IPS DF 6.9 (cell line): ENCODE measurements around the gene MARVELD1.

Experiments
- DNase-seq: peaks from one replicate; pipeline ENCODE4 v3.0.0-alpha.2; 2013; ENCODE audit warnings: low read depth, low spot score
- H3K27ac ChIP-seq: one replicate; pipeline ENCODE4 v1.5.1; 2013; ENCODE audit warnings: low read length, control low read depth
- H3K27me3 ChIP-seq: 2 replicates; pipeline ENCODE4 v1.6.1; 2013; ENCODE audit warnings: mild to moderate bottlenecking, low read length; ENCODE audit not compliant: control insufficient read depth, insufficient read depth
- H3K36me3 ChIP-seq: 2 replicates; pipeline ENCODE4 v1.6.1; 2013; ENCODE audit warnings: low read length; ENCODE audit not compliant: control insufficient read depth, insufficient read depth
- H3K4me1 ChIP-seq: 2 replicates; pipeline ENCODE4 v1.6.1; 2013; ENCODE audit warnings: low read length; ENCODE audit not compliant: control insufficient read depth, insufficient read depth
- H3K4me3 ChIP-seq: 2 replicates; pipeline ENCODE4 v1.5.1; 2013; ENCODE audit warnings: mild to moderate bottlenecking, low read length
- H3K9me3 ChIP-seq: 2 replicates; pipeline ENCODE4 v1.6.1; 2013; ENCODE audit warnings: low read length, inconsistent platforms; ENCODE audit not compliant: control insufficient read depth, insufficient read depth
- WGBS: extraction: QIAGEN DNeasy Blood & Tissue Kit; methylation state at CpG from one replicate; pipeline ENCODE4 v1.1.7; 2013; ENCODE audit warnings: mixed read lengths, missing lambda C conversion rate; ENCODE audit not compliant: insufficient read length, insufficient coverage; 5-methylcytosine and 5-hydroxymethylcytosine counted together

The MARVELD1 gene

DNA sequence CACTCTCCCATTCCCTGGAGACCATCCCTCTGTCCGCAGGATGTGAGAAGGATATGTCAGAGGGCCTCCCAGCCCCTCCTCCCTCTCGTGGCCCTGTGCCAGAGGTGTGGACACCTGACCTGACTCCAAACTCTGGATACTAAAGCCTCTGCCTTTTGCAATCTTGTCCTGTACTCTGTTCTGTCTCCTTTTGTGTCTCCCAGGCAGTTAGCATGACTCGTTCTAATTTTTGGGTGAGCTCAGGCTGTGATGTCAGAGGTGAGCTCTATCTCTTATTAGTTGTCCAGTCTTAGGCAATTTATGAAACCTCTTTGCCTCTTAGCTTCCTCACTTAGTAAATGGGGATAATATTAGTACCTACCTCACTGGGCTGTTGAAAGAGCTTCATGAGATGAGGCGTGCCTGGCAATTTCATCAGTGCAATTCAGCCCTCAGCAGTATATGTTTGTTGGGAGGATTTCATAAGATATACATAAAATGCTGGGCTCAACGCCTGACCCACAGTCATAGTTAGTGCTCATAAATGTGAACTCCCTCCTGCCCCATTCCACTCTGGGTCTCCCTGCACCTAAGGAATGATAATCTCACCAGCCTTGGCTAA, 10.9 kb downstream of the MARVELD1 start:
- Histone ChIP-seq H3K36me3 (no peaks in the 10 kb centered on the region), H3K9me3 (no peaks in the 10 kb centered on the region), H3K4me3 (no peak overlapping the region), H3K27me3 (no peaks in the 10 kb centered on the region), H3K4me1 (no peaks in the 10 kb centered on the region), H3K27ac (no peak overlapping the region)
- no peak for DNase-seq
- no CpG with 5 or more reads among the region's 5 CpGs for WGBS

DNA sequence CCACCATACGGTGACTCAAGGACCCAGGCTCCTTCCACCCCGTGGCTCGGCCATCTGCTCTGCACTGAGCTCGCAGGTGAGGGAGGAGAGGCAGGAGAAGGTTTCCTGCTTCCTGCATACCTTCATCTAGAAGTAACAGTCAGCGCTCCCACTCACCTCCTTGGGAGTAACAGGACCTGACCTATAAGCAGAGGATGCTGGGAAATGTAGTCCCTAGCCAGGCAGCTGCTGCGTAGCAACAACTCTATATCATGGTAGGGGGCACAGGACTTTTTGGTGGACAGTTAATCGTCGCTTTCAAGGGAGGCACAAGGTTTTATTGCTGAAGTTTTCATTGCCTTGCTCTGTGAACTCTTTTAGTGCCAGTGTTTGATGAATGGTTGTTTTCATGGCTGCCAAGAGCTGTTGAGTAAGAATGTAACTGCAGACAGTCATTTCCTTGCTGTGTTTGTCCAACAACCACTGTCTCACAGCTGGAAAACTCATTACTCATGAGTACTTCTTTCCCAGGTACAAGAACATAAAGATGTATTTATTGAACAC, 13.2 kb downstream of the MARVELD1 start:
- no CpG with 5 or more reads among the region's 8 CpGs for WGBS
- no peak for DNase-seq
- Histone ChIP-seq H3K36me3 (no peaks in the 10 kb centered on the region), H3K4me3 (no peak overlapping the region), H3K4me1 (no peaks in the 10 kb centered on the region), H3K9me3 (no peaks in the 10 kb centered on the region), H3K27me3 (no peaks in the 10 kb centered on the region), H3K27ac (no peak overlapping the region)

DNA sequence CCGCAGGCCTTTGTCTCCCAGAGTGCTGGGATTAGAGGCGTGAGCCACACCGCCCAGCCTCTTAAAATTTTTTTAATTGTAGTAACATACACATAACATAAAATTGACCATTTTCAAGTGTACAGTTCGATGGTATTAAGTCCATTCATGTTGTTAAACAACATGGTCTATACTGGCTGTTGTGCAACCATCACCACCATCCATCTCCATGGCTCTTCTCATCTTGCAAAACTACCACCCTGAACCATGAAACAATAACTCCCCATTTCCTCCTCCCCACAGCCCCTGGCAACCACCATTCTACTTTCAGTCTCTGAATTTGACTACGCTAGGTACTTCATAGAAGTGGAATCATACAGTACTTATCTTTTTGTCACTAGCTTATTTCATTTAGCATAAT, 15.5 kb downstream of the MARVELD1 start:
- DNase-seq: no peak
- WGBS: no CpG with 5 or more reads among the region's 5 CpGs
- Histone ChIP-seq H3K27me3 (no peaks in the 10 kb centered on the region), H3K4me3 (no peak overlapping the region), H3K36me3 (no peaks in the 10 kb centered on the region), H3K4me1 (no peaks in the 10 kb centered on the region; the same call in 1 of the 2 replicates), H3K9me3 (no peaks in the 10 kb centered on the region), H3K27ac (no peak overlapping the region)

DNA sequence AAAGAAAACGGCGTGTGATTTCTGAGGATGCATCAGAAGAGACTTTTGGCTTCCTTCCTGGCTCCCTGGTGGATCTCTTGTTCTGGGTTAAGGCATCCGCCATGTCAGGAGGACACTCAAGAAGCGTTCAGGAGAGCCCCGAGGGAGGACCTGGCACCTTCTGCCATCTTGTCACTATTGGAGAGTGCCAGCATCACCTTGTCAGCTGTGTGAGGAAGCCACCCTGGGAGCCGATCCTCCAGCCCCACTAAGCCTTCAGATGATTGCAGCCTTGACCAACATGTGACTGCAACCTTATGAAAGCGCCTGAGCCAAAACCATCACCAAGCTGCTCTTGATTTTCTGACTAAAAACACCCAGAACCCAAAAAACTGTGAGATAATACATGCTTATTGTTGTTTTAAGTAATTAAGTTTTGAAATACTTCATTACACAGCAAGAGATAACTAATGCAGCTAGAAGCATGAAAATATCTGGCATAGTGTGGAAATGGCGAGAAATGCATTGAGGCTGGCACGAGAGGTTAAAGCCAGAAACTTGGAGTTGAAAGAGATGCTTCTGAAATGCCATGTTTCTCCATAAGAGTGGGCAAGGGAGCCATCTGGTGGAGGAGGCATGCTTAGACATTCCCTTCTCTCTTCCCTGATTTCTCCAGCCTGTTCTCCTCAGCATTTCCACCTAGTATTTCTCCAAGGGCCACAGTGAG, 18.0 kb downstream of the MARVELD1 start:
- DNase-seq: no peak
- Histone ChIP-seq H3K36me3 (no peaks in the 10 kb centered on the region), H3K27ac (no peak overlapping the region), H3K4me1 (no peaks in the 10 kb centered on the region; the same call in 1 of the 2 replicates), H3K27me3 (peaks cover 13% of the 10 kb centered on the region), H3K4me3 (no peak overlapping the region), H3K9me3 (no peaks in the 10 kb centered on the region)
- WGBS: no CpG with 5 or more reads among the region's 9 CpGs

DNA sequence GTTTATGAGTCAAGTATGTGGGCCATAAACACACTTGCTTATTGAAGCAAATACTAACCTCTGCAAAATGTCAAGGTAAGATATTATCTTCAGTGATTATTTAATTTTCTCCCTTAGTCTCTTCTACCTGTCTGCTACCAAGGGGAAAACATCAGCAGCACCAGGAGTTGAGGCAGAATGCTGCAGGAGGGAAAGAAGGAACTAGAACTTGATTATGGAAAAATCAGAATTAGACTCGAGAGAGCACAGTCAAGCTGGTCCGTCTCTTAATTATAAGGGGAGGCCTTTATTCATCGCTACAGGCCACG, 18.5 kb downstream of the MARVELD1 start:
- Histone ChIP-seq H3K4me1 (no peaks in the 10 kb centered on the region; the same call in 1 of the 2 replicates), H3K4me3 (no peak overlapping the region), H3K27me3 (peaks cover 13% of the 10 kb centered on the region), H3K27ac (no peak overlapping the region), H3K9me3 (no peaks in the 10 kb centered on the region), H3K36me3 (no peaks in the 10 kb centered on the region)
- no peak for DNase-seq
- WGBS: no CpG with 5 or more reads among the region's 4 CpGs

- Histone ChIP-seq H3K27me3 (peaks cover 13% of the 10 kb centered on the region), H3K27ac (no peak overlapping the region), H3K4me3 (no peak overlapping the region), H3K9me3 (no peaks in the 10 kb centered on the region), H3K36me3 (no peaks in the 10 kb centered on the region), H3K4me1 (no peaks in the 10 kb centered on the region; the same call in 1 of the 2 replicates)
- DNase-seq: no peak
- WGBS: no CpG with 5 or more reads among the region's 5 CpGs
Observed at GRCh38 chr10:97733256-97733655, 19.7 kb downstream of the MARVELD1 start.

GRCh38 chr10:97734021-97734420, 20.5 kb downstream of the MARVELD1 start:
- Histone ChIP-seq H3K4me1 (no peaks in the 10 kb centered on the region; the same call in 1 of the 2 replicates), H3K36me3 (no peaks in the 10 kb centered on the region), H3K27ac (no peak overlapping the region), H3K27me3 (peaks cover 13% of the 10 kb centered on the region), H3K9me3 (no peaks in the 10 kb centered on the region), H3K4me3 (no peak overlapping the region)
- DNase-seq: no peak
- WGBS: no CpG with 5 or more reads among the region's 6 CpGs

GRCh38 chr10:97736403-97736901, 22.9 kb downstream of the MARVELD1 start:
- Histone ChIP-seq H3K27ac (no peak overlapping the region), H3K36me3 (no peaks in the 10 kb centered on the region), H3K9me3 (no peaks in the 10 kb centered on the region), H3K27me3 (peaks cover 13% of the 10 kb centered on the region), H3K4me1 (no peaks in the 10 kb centered on the region; the same call in 1 of the 2 replicates), H3K4me3 (no peak overlapping the region)
- DNase-seq: no peak
- no CpG with 5 or more reads among the region's 13 CpGs for WGBS

- DNase-seq: no peak
- Histone ChIP-seq H3K9me3 (no peaks in the 10 kb centered on the region), H3K4me1 (no peaks in the 10 kb centered on the region; the same call in 1 of the 2 replicates), H3K27ac (no peak within 1 kb of the TSS), H3K4me3 (peak within 1 kb of the TSS; percentile 83), H3K36me3 (no peaks in the 10 kb centered on the region), H3K27me3 (peaks cover 13% of the 10 kb centered on the region)
- WGBS: no CpG with 5 or more reads among the region's 72 CpGs
Observed at GRCh38 chr10:97736902-97737769, 23.6 kb downstream of the MARVELD1 start, which contains the start of gene ZFYVE27. Gene ZFYVE27, plus strand, starts transcription at chr10:97737128. Its CDS starts 1,350 bp downstream, at chr10:97738478.

DNA sequence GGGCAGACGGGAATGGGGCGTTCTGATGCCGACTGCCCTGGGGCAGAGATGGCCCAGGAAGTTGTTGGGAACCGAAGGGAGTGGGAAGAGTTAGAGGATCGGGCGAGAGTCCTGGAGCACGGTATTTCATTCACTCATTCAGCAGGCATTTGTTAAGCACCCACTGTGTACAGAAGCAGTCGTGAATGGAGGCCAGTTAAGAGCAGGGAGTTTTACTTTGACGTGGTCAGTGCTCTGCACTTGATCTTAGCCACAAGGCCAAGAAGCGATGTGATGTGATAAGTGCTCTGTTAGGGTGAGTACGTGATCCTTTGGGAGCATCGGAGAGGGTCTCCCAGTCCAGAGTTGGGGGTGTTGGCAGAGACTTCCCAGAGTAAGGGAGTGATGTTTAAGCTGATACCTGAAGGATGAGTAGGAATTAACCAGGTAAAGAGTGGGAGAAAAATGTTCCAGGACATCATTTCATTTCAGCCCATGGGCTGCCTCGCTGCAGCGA, 24.3 kb downstream of the MARVELD1 start:
- Histone ChIP-seq H3K4me1 (no peaks in the 10 kb centered on the region; the same call in 1 of the 2 replicates), H3K4me3 (peak overlapping the region; percentile 83; the same call in 1 of the 2 replicates), H3K27me3 (peaks cover 13% of the 10 kb centered on the region), H3K9me3 (no peaks in the 10 kb centered on the region), H3K27ac (no peak overlapping the region), H3K36me3 (no peaks in the 10 kb centered on the region)
- DNase-seq: no peak
- WGBS: no CpG with 5 or more reads among the region's 14 CpGs
